Spleen (tissue), 7 donors: ENCODE measurements around the gene UGDH.

ENCODE experiments used
- CTCF ChIP-seq, 11 experiments: fragments of 200-600 bp in 7 of 11; fragments of 450-650 bp in 4 of 11; sonication (generic) in 4 of 11; IDR thresholded peaks in 8 of 11; conservative IDR thresholded peaks in 3 of 11; 1 replicate in 7 of 11; 2 replicates in 4 of 11; pipeline versions ENCODE4 v1.4.0 to v1.8.0; 2016 to 2021; ENCODE audit warnings: antibody characterized with exemption in 11 of 11, inconsistent platforms in 4 of 11, mild to moderate bottlenecking in 1 of 11
- POLR2A ChIP-seq, 3 donors: fragments of 450-650 bp; IDR thresholded peaks; one replicate each; pipeline ENCODE4 v1.5.1; 2017; ENCODE audit warnings: antibody characterized with exemption in 3 of 3, mild to moderate bottlenecking in 1 of 3
- POLR2AphosphoS5 ChIP-seq, 3 donors: sonication (generic); formaldehyde crosslinking; IDR thresholded peaks; one replicate each; pipeline ENCODE4 v1.5.1; 2017; ENCODE audit warnings: antibody characterized with exemption in 3 of 3
- donor health status: DM: no; HTN: no; CAD: no; lungs with moderate emphysema.
- donor health status: DM: no; HTN: no; CAD: no.
- donor health status: DM: no; HTN: no; CAD: no.

DNA sequence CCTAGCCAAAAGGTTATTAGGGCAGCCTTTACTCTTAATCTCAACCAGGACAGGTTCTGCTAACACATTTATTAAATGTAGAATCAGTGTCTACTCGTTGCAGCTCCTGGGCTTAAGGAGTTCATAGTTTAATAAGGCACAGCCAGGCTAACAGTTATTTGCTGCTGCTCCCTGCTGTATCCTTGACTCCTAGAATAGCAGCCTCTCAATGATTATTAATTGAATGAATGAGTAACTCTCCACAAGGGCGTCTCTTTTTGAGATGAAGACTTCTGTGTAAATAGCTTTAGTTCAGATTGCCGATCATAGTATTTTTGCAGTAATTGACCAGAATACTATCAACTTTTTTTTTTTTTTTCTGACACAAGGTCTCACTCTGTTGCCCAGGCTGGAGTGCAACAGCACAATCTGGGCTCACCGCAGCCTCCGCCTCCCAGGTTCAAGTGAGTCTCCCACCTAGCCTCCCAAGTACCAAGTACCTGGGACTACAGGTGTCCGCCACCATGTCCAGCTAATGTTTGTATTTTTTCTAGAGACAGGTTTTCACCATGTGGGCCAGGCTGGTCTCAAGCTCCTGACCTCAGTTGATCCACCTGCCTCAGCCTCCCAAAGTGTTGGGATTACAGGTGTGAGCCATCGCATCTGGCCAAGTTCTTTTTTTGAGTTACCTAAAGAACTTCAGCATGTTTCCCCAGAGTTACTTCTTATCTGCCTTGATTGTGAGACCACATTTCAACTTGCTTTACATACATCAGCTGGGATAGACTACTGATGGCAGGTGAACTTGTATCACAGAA is 2.9 kb downstream of the UGDH start:
- TF ChIP-seq POLR2A (IDR thresholded peaks at IDR 0.05): no peak
- no peak for TF ChIP-seq CTCF (IDR thresholded peaks at IDR 0.05 in 8 of 11, conservative IDR thresholded peaks at IDR 0.05 in 3 of 11)
- TF ChIP-seq POLR2AphosphoS5 (IDR thresholded peaks at IDR 0.05): no peak
